Upper lobe of left lung (tissue), 4 donors: ENCODE data around the gene RPP38.

Experiments used
- EP300 ChIP-seq, 4 donors: sonication (generic); formaldehyde crosslinking; IDR thresholded peaks; one replicate each; pipeline ENCODE4 v1.5.1; 2017; ENCODE audit warnings: antibody characterized with exemption in 4 of 4, control low read depth in 2 of 4
- POLR2A ChIP-seq, 4 donors: fragments of 450-650 bp; IDR thresholded peaks; one replicate each; pipeline ENCODE4 v1.5.1; 2016 to 2017; ENCODE audit warnings: antibody characterized with exemption in 4 of 4, mild to moderate bottlenecking in 2 of 4
- TF ChIP-seq, protein P1 (sequence below), 6 experiments: fragments of 450-650 bp in 4 of 6; fragments of 200-600 bp in 2 of 6; sonication (generic) in 2 of 6; IDR thresholded peaks; one replicate each; pipeline ENCODE4 v1.5.1; 2016 to 2019; ENCODE audit warnings: antibody characterized with exemption in 6 of 6

DNA sequence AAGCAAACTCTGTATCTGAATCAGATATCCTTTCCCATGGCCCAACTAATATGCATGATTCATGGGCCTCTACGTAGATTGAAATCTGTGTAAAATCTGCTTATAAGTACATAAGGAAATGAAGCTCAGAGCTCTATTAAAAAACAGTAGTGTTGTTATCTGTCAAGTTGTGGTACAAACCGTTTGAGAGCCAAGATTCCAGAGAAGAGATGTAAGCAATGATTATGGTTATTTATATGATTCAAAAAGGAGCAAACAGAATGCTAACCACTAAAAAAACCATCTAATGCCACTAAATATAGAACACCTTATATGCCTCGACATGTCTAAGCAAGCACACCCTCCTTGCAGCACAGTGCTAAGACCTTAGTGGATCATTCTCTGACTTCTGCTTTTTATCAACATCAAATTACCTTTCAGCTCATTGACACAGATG, 26.6 kb downstream of the RPP38 start:
- TF ChIP-seq, protein P1, sequence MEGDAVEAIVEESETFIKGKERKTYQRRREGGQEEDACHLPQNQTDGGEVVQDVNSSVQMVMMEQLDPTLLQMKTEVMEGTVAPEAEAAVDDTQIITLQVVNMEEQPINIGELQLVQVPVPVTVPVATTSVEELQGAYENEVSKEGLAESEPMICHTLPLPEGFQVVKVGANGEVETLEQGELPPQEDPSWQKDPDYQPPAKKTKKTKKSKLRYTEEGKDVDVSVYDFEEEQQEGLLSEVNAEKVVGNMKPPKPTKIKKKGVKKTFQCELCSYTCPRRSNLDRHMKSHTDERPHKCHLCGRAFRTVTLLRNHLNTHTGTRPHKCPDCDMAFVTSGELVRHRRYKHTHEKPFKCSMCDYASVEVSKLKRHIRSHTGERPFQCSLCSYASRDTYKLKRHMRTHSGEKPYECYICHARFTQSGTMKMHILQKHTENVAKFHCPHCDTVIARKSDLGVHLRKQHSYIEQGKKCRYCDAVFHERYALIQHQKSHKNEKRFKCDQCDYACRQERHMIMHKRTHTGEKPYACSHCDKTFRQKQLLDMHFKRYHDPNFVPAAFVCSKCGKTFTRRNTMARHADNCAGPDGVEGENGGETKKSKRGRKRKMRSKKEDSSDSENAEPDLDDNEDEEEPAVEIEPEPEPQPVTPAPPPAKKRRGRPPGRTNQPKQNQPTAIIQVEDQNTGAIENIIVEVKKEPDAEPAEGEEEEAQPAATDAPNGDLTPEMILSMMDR (IDR thresholded peaks at IDR 0.05) = no peak
- no peak for TF ChIP-seq POLR2A (IDR thresholded peaks at IDR 0.05)
- TF ChIP-seq EP300 (IDR thresholded peaks at IDR 0.05) = no peak
